Measurements from ENCODE around the gene TEX50. TPM values are rescaled to one million over a fixed set of nuclear protein-coding genes. Genes with fewer than 3 reads are reported as not detected.

Gene TEX50, protein sequence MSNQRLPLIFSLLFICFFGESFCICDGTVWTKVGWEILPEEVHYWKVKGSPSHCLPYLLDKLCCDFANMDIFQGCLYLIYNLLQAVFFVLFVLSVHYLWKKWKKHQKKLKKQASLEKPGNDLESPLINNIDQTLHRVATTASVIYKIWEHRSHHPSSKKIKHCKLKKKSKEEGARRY
- not detected in 2 replicates for total RNA-seq

DNA sequence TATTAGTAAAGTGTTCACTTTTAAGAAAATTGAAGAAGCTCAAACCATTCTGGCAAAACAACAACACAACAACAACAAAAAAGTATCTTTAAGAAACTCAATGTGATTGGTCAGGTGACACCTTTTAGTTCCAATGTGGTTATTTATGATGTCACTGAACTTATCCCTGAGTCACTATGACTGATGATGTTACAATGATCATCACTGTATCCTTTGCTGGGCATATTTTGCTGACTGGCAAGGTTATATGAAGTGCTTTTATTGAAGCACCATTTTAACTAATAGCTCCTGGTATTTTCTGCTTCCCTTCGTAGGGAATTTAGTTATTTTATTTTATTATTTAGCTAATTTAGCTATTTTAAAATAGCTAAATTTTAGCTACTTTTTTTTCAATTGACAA is at the start of gene TEX50:
TSS of gene TEX50 (plus strand) at position 223 of the 400 bp plus-strand sequence. CDS start 184 bp downstream, outside the sequence.

GRCh38 chr1:173603056-173603591 is 32.0 kb upstream of the TEX50 start, which contains the start of gene SLC9C2:
SLC9C2 (minus strand) TSS chr1:173603072; CDS start chr1:173601776, 1,296 bp downstream.

DNA sequence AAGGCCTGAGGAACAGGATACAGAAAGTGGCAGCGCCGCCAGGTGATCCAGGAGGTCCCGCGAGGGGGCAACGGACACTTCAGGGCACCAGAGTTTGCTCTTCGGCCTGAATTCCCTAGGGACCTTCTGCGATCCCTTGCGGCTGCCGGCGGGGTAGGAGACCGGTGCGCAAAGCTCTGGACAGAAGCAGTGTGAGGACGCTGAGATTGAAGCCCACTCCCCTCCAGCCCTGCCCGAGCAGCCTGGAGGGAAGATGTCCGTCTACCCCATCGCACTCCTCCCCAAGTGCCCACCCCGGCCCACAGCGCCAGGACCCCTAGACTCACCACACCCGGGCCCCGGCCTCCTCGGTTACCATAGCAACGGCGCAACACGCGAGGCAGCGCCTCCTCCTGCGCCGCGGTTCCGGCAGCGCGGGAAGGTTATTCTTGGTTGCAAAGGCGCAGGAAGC is 34.4 kb downstream of the TEX50 start, which contains the start of gene ANKRD45:
TSS of gene ANKRD45 (minus strand) at position 361 of the 451 bp plus-strand sequence. CDS start 10,433 bp downstream, outside the sequence.

Other genes starting within 250 kb of the TEX50 start
- 240 and 282 TPM in 2 replicates for gene PRDX6, start 158.0 kb upstream of the TEX50 start, total RNA-seq
- not detected in 2 replicates for gene SLC9C2, start 32.3 kb upstream of the TEX50 start, total RNA-seq
- gene ANKRD45, start 34.5 kb downstream of the TEX50 start, total RNA-seq = 0.70 TPM in 1 of 2 replicates, not detected in the other
- gene KLHL20, start 79.6 kb downstream of the TEX50 start, total RNA-seq = 18.3 and 21.1 TPM in 2 replicates
- 20.6 and 26.8 TPM in 2 replicates for gene DARS2, start 189.3 kb downstream of the TEX50 start, total RNA-seq
- gene CENPL, start 189.5 kb downstream of the TEX50 start, total RNA-seq = 6.8 and 10.2 TPM in 2 replicates
- 458 and 498 TPM in 2 replicates for gene GAS5, start 232.7 kb downstream of the TEX50 start, total RNA-seq
- gene ZBTB37, start 233.0 kb downstream of the TEX50 start, total RNA-seq = 0.88 and 1.8 TPM in 2 replicates

All from airway epithelial cell (primary cell).